Lower lobe of right lung (tissue), 2 donors: ENCODE data around the gene POLA2. TPM values are rescaled to one million over a fixed set of nuclear protein-coding genes. Genes with fewer than 3 reads are reported as not detected.

Experiments
- ATAC-seq, 2 donors: fragments of 200-7000 bp; cut with Tn5 transposase; one replicate each; pipeline ENCODE4 v1.9.1; 2020 to 2022; ENCODE audit warnings: mild to moderate bottlenecking in 2 of 2, moderate library complexity in 2 of 2
- DNase-seq: peaks from one replicate; pipeline ENCODE4 v3.0.0-alpha.2; 2020
- H3K27ac ChIP-seq: fragments of 200-600 bp; one replicate; pipeline ENCODE4 v1.8.0; 2022
- H3K27me3 ChIP-seq: fragments of 200-600 bp; one replicate; pipeline ENCODE4 v1.8.0; 2022; ENCODE audit warnings: low read depth
- H3K36me3 ChIP-seq: fragments of 200-600 bp; one replicate; pipeline ENCODE4 v1.8.0; 2022; ENCODE audit warnings: mild to moderate bottlenecking
- H3K4me1 ChIP-seq: fragments of 200-600 bp; one replicate; pipeline ENCODE4 v1.8.0; 2022
- H3K4me3 ChIP-seq: fragments of 200-600 bp; one replicate; pipeline ENCODE4 v1.8.0; 2022; ENCODE audit warnings: mild to moderate bottlenecking
- H3K9me3 ChIP-seq: fragments of 200-600 bp; one replicate; pipeline ENCODE4 v1.8.0; 2022
- intact Hi-C: fragments of 100-400 bp; cut with DNase I; formaldehyde crosslinking; loops from one replicate; pipeline ENCODE4 v1.11.0; 2022
- total RNA-seq: library from RNA; stranded (reverse); fragmentation: NEBNext Ultra II Directional; extraction: Animal tissue kit (Norgen Biotek cat#: 25700); gene quantifications from one replicate; pipeline ENCODE4 v1.2.1, GENCODE V29; 2021
- TF ChIP-seq, protein P1 (sequence below): fragments of 200-600 bp; IDR thresholded peaks from one replicate; pipeline ENCODE4 v1.8.0; 2022; ENCODE audit warnings: antibody characterized with exemption, mild to moderate bottlenecking
- donor health status: DM: no; HTN: yes; CAD: no; lungs with severe emphysema.

Gene POLA2
- total RNA-seq, 1 donor from 2014 or later: 8.7 TPM

DNA sequence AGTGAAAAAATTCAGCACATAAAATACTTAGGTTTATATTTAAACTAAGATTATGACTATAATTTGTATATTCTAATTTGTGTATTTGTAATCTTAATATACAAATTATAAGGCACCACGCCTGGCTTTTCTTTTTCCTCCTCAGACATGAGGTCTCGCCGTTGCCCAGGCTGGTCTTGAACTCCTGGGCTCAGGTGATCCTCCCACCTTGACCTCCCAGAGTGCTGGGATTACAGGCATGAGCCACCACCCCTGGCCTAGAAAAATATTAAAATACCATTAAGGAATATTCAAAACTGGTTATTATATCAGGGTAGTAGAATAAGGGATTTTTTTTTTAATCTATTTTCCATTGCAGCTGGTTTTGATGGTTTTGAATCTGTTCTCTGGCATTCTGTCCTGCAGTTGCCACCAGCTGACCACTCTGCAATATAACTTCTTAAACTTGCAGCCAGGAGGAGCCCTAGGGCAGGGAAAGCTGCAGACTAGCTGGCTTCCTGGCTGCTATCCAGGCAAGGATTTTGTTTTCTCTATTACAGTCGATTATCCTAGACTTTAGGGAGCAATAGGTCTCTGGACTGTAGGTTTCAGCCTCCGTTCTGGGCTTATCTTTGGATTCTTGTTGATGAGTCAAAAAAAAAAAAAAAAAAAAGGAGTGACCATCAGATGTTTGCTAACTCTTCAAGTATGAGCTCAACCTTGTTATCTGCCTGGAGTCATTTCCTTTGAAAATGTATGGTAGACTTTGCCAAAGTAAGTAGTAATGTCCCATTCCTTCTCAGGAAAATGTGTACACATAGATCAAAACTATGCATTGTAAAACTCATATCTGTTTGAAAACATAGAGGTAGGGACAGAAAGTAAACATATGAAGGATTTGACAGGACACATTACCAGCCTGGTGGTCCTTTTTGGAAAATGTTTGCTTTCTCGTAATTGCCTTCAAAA is 13.2 kb downstream of the POLA2 start:
- Histone ChIP-seq H3K4me1 (peaks cover 24% of the 10 kb centered on the region), H3K27ac (no peak overlapping the region), H3K9me3 (no peaks in the 10 kb centered on the region), H3K36me3 (peaks cover 22% of the 10 kb centered on the region), H3K27me3 (no peaks in the 10 kb centered on the region), H3K4me3 (no peak overlapping the region)
- peak; percentile 62 for DNase-seq
- TF ChIP-seq, protein P1, sequence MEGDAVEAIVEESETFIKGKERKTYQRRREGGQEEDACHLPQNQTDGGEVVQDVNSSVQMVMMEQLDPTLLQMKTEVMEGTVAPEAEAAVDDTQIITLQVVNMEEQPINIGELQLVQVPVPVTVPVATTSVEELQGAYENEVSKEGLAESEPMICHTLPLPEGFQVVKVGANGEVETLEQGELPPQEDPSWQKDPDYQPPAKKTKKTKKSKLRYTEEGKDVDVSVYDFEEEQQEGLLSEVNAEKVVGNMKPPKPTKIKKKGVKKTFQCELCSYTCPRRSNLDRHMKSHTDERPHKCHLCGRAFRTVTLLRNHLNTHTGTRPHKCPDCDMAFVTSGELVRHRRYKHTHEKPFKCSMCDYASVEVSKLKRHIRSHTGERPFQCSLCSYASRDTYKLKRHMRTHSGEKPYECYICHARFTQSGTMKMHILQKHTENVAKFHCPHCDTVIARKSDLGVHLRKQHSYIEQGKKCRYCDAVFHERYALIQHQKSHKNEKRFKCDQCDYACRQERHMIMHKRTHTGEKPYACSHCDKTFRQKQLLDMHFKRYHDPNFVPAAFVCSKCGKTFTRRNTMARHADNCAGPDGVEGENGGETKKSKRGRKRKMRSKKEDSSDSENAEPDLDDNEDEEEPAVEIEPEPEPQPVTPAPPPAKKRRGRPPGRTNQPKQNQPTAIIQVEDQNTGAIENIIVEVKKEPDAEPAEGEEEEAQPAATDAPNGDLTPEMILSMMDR: peak; percentile 78
- ATAC-seq: peak; percentile 91 to 93
- intact Hi-C loops: loop anchor here (5.0 kb wide), 1 partner anchor 42 kb away; no protein-coding TSS in a partner anchor

DNA sequence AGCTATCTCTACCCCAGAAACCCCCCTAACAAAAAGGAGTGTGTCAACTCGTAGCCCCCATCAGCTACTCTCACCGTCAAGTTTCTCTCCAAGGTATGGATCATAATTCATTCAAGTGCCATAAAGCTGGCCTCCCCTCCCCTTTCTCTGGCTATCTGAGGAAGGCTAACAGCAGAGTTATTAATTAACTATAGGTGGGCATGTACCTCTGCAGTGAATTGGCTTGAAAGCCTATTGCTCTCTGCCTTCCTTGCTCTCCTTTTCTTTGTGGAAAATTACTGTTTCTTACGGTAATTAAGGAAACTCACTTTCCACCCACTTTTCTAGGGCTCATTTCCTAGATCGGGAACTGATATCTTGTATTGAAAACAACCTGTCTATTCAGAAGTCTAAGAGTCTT is 14.1 kb downstream of the POLA2 start:
- Histone ChIP-seq H3K27ac (no peak overlapping the region), H3K36me3 (peaks cover 17% of the 10 kb centered on the region), H3K9me3 (no peaks in the 10 kb centered on the region), H3K27me3 (no peaks in the 10 kb centered on the region), H3K4me3 (no peak overlapping the region), H3K4me1 (peaks cover 33% of the 10 kb centered on the region)
- TF ChIP-seq, protein P1: no peak
- DNase-seq (no peak), ATAC-seq (peak in 1 of 2 donors; percentile 30)
- intact Hi-C loops: loop anchor here (5.0 kb wide), 1 partner anchor 41 kb away; no protein-coding TSS in a partner anchor

DNA sequence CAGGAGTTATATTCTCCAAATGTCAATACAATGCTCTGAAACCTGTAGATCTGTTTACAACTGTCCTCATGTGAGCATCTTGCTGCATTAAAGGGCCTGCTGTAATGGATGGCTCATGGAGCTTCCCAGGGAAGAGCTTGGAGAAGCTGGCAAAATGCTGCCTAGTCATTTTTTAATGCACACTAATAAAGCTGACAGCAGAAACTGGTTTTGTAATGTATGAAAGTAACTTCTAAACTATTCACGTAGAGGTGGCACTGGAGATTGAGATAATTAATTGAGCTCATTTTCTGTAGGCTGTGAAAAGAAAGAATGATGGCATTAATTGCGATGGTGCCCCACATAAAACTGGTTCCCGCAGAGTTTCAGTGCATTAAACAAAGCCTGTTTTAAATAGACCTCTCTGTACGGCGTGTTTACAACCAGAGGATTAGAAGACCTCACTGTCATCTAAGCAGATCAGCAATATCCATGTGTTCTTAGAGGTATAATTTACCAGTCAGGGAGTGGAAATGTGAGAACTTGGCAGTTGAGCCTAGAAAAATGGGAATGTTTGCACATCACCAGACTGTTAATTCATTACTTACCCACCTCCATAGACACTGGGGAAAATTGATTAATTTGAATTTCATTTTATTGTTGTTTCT is 16.0 kb downstream of the POLA2 start:
- H3K4me1 ChIP-seq: peaks cover 33% of the 10 kb centered on the region
- intact Hi-C loops: loop anchor here (5.0 kb wide), 1 partner anchor 40 kb away; no protein-coding TSS in a partner anchor
- peaks cover 27% of the 10 kb centered on the region for H3K36me3 ChIP-seq
- H3K27ac ChIP-seq: no peak overlapping the region
- H3K9me3 ChIP-seq: no peaks in the 10 kb centered on the region
- DNase-seq (no peak), ATAC-seq (no peak)
- no peak overlapping the region for H3K4me3 ChIP-seq
- TF ChIP-seq, protein P1: no peak
- H3K27me3 ChIP-seq: no peaks in the 10 kb centered on the region

DNA sequence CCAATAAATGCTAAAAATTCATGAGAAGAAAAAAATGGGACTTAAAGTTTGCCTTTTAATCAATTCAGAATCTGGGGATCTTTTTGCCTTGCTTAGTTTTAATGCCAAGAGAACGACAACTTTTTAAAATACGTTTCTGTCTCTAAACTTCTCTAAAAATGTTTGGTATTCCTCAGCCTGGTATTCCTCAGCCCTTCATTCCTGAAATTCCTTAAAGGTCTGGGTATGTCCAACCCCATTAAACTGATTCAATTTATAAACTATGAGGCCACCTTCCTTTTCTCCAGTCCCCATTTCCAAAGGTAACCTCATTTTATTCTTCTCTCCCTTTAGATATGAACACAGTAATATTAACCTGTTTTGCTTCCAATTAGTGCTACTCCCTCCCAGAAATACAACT is 16.6 kb downstream of the POLA2 start:
- Histone ChIP-seq H3K4me3 (no peak overlapping the region), H3K27me3 (no peaks in the 10 kb centered on the region), H3K4me1 (peaks cover 33% of the 10 kb centered on the region), H3K36me3 (peaks cover 33% of the 10 kb centered on the region), H3K27ac (no peak overlapping the region), H3K9me3 (no peaks in the 10 kb centered on the region)
- ATAC-seq: no peak
- intact Hi-C loops: loop anchor here (5.0 kb wide), 1 partner anchor 39 kb away; no protein-coding TSS in a partner anchor
- no peak for DNase-seq
- TF ChIP-seq, protein P1: no peak

DNA sequence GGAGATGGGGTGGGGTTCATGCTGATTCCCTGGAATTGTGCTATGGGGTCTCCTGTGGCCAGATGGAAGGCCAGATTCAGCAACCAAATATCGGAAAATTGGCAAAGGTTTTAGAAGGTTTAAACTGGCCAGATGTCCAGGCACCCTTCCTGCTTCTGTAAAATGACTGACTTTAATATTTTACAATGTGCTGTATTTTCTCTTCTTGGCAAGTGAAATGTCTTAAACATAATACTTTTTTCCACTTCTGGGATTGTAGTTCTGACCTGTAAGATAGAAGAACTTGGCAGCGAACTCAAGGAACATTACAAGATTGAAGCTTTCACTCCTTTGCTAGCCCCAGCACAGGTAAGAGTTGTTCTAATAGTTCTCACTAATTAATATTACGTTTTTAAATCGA is 17.5 kb downstream of the POLA2 start:
- H3K27ac ChIP-seq: peak overlapping the region; percentile 32
- peaks cover 42% of the 10 kb centered on the region for H3K36me3 ChIP-seq
- TF ChIP-seq, protein P1: no peak
- intact Hi-C loops: loop anchor here (5.0 kb wide), 1 partner anchor 38 kb away; no protein-coding TSS in a partner anchor
- DNase-seq (no peak), ATAC-seq (no peak)
- H3K4me1 ChIP-seq: peaks cover 33% of the 10 kb centered on the region
- H3K27me3 ChIP-seq: no peaks in the 10 kb centered on the region
- H3K9me3 ChIP-seq: no peaks in the 10 kb centered on the region
- H3K4me3 ChIP-seq: no peak overlapping the region
